ENCODE measurements around the gene EEFSEC. TPM values are rescaled to one million over a fixed set of nuclear protein-coding genes. Genes with fewer than 3 reads are reported as not detected.

Gene EEFSEC
- total RNA-seq, 1 donor from 2014 or later: 7.1 TPM

DNA sequence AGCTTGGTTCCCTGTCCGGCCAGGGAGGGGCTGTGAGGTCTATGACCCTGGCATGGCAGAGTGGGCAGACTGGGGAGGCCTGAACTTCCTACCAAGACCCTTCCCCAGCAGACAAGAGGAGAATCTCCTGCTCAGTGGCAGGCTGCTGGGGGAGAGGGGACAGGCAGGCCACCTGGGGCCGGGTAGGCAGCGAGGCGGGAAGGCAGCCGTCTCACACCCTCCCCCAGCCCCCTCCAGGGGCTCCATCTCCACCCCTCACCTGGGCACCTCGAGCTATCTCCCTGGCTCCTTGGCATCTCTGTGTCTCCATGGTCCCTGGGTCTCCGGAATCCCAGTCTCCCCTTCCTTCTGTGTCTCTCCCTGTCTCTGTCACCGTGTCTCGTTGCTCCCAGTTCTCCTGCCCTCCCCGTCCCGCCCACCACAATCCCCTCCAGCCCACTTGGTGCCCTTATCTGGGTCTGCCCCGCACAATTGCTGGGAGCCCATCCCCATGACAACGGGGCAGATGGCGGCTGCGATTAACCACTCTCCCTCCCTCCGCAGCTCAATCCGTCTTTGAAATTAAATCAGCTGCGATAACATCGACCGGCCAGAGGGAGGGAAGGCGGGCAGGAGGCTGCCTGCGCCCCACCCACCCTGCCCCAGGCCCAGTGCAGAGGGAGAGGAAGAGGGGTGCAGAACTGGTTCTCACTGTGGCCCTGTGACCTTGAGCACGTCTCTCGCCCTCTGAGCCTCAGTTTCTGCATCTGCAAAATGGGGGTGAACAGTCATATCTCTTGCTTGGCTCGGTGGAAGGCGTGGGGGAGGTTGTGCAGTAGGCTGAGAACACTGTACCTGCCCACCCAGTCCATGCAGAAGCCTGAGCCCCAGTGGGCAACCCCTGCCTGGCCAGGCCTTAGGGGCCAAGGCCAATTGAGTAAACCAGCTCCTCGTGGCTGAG is 303.8 kb downstream of the EEFSEC start:
- Mint-ChIP-seq H3K36me3 (ENCODE audit: low read depth, unreplicated experiment) (peaks cover 7% of the 10 kb centered on the region), H3K4me1 (ENCODE audit: unreplicated experiment) (no peaks in the 10 kb centered on the region), H3K27ac (ENCODE audit: unreplicated experiment) (no peak overlapping the region), H3K9me3 (ENCODE audit: unreplicated experiment) (no peaks in the 10 kb centered on the region), H3K4me3 (ENCODE audit: unreplicated experiment) (no peak overlapping the region), H3K27me3 (ENCODE audit: unreplicated experiment) (peaks cover 11% of the 10 kb centered on the region)
- TF ChIP-seq, protein P1, sequence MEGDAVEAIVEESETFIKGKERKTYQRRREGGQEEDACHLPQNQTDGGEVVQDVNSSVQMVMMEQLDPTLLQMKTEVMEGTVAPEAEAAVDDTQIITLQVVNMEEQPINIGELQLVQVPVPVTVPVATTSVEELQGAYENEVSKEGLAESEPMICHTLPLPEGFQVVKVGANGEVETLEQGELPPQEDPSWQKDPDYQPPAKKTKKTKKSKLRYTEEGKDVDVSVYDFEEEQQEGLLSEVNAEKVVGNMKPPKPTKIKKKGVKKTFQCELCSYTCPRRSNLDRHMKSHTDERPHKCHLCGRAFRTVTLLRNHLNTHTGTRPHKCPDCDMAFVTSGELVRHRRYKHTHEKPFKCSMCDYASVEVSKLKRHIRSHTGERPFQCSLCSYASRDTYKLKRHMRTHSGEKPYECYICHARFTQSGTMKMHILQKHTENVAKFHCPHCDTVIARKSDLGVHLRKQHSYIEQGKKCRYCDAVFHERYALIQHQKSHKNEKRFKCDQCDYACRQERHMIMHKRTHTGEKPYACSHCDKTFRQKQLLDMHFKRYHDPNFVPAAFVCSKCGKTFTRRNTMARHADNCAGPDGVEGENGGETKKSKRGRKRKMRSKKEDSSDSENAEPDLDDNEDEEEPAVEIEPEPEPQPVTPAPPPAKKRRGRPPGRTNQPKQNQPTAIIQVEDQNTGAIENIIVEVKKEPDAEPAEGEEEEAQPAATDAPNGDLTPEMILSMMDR (IDR thresholded peaks at IDR 0.05; ENCODE audit: unreplicated experiment): no peak
- no peak for DNase-seq (ENCODE audit: low spot score)

- H3K27me3 Mint-ChIP-seq (ENCODE audit: unreplicated experiment): peaks cover 15% of the 10 kb centered on the region
- H3K9me3 Mint-ChIP-seq (ENCODE audit: unreplicated experiment): no peaks in the 10 kb centered on the region
- no peak overlapping the region for H3K27ac Mint-ChIP-seq (ENCODE audit: unreplicated experiment)
- no peaks in the 10 kb centered on the region for H3K4me1 Mint-ChIP-seq (ENCODE audit: unreplicated experiment)
- no peak overlapping the region for H3K4me3 Mint-ChIP-seq (ENCODE audit: unreplicated experiment)
- no peak for DNase-seq (ENCODE audit: low spot score)
- H3K36me3 Mint-ChIP-seq (ENCODE audit: low read depth, unreplicated experiment): peaks cover 7% of the 10 kb centered on the region
- TF ChIP-seq, protein P1 (IDR thresholded peaks at IDR 0.05; ENCODE audit: unreplicated experiment): no peak
Observed at GRCh38 chr3:128457937-128458336, 304.7 kb downstream of the EEFSEC start.

Other genes with a start within 250 kb of the EEFSEC start
- 0.05 TPM for gene KBTBD12, start 238.2 kb upstream of the EEFSEC start, total RNA-seq (ENCODE audit: unreplicated experiment)
- gene SEC61A1, start 101.0 kb upstream of the EEFSEC start, total RNA-seq (ENCODE audit: unreplicated experiment): 296 TPM
- 30.3 TPM for gene RUVBL1, start 29.7 kb upstream of the EEFSEC start, total RNA-seq (ENCODE audit: unreplicated experiment)